HG03103 (cell line): ENCODE measurements around the gene PPP1R11.
"Not testable (repeated sequence)": the region's sequence is repeated elsewhere in the genome, so short reads cannot be mapped to it uniquely, and the experiment has no call there.

Experiments used
- ATAC-seq: cut with Tn5 transposase; IDR thresholded peaks from one replicate; pipeline ENCODE4 v1.9.1; 2021; ENCODE audit warnings: low read depth; ENCODE audit not compliant: unreplicated experiment

Gene PPP1R11, protein sequence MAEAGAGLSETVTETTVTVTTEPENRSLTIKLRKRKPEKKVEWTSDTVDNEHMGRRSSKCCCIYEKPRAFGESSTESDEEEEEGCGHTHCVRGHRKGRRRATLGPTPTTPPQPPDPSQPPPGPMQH

GRCh38 chr6:30066577-30067459 lies at the start of gene PPP1R11:
PPP1R11 (plus strand) TSS chr6:30067198; CDS start chr6:30067411, 213 bp downstream.
- peak; percentile 89 for ATAC-seq

DNA sequence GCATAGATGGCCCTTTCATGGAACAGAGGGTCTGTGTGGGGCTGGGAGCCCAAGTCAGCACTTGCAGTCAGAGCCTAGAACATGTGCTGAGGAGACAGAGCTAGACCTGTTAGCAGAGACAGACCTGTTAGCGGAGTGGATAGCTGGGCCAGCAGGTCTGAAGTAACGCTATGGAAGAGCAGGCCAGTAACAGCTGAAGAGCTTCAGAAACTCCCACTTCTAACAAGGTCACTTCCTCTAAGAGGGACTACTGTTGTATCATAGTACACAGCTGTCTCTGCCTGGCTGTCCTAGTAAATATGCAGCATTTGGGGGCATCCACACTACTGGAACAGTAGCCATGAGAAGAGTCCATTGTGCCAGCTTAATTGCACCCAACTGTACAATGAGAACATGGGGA lies 47.2 kb upstream of the PPP1R11 start:
- no peak for ATAC-seq

DNA sequence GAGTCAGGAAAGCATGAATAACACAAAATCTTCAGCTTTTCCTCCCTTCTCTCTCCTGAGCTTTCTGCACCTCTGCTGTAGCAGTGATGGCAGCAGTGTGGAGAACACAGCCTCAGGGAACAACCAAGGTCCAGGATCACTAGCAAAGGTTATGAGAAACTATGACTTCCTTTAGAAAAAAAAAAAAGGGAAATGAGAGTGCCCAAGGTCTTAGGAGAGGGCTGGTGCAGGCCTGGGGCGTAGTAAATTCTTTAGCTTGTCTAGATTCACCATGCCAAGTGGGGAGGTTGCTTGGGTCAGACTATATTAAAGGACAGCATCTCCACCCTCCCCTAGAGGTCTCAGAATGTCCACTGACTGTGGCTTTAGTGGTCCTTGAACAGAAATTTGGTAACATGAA lies 46.4 kb upstream of the PPP1R11 start:
- ATAC-seq = no peak

DNA sequence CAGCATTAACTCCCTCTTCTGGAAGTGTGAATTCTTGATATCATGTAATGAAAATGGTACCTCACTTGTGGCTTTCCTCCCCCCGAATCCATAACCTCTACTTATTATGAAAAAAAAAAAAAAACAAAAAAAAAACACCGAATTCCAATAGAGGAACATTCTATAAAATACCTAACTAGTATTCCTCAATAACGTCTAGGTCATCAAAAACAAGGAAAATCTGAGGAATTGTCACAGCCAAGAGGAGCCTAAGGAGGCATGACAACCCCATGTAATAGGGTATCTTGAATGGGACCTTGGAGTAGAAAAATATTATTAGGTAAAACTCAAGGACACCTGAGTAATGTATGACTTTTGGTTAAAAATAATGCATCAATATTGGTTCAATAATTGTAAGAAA lies 44.8 kb upstream of the PPP1R11 start:
- ATAC-seq = no peak

DNA sequence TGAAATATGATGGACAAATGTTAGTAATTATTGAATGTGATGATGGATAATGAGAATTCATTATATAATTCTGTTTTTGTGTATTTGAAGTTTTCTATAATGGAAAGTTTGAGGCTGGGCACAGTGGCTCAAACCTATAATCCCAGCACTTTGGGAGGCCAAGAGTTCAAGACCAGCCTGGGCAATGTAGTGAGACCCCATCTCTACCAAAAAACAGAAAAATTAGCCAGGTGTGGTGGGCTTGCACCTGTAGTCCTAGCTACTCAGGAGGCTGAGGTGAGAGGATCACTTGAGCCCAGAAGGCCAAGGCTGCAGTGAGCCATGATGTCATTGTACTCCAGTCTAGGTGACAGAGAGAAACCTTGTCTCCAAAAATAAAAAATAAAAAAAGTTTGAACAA lies 44.3 kb upstream of the PPP1R11 start:
- not testable (repeated sequence) for ATAC-seq

GRCh38 chr6:30025186-30025585 lies 41.8 kb upstream of the PPP1R11 start:
- no peak for ATAC-seq

- no peak for ATAC-seq
These were observed 37.4 kb upstream of the PPP1R11 start for GRCh38 chr6:30029588-30029987.

DNA sequence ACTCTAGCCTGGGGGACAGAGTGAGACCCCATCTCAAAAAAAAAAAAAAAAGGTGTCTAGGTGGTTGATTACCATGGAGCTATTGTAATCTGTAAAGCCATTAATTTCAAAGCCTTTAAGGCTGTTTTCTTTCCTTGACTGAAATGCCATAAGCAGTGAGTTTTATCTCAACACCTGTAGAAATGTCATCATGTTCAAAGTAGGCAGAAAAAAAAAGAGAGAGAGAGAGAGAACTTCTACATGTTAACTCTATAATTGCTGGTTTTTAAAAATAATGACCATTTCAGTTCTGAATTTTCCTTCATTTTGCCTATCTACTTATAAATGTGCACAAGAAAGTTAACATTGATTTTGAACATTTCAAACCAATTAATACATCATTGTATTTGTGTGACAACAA lies 35.6 kb upstream of the PPP1R11 start:
- ATAC-seq = no peak

DNA sequence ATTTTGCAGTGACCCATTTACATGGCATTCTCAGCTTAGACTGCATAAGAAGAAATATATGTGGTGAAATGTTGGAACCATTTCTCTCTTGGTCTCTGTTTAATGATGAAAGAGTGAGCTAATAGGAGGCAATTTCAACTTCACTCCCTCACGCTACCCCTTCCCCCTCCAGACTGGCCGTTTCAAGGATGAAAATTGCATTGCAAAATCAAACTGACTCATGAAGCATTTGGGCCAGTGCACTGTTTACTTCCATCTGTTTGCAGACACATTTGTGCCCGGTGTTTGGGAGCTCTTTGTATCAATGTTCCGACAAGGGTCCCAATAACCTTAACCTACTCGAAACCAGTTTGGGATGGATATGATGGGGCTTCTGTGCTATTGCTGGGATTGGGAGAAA lies 33.6 kb upstream of the PPP1R11 start:
- not testable (repeated sequence) for ATAC-seq

GRCh38 chr6:30035784-30036183 lies 31.2 kb upstream of the PPP1R11 start:
- ATAC-seq = no peak

DNA sequence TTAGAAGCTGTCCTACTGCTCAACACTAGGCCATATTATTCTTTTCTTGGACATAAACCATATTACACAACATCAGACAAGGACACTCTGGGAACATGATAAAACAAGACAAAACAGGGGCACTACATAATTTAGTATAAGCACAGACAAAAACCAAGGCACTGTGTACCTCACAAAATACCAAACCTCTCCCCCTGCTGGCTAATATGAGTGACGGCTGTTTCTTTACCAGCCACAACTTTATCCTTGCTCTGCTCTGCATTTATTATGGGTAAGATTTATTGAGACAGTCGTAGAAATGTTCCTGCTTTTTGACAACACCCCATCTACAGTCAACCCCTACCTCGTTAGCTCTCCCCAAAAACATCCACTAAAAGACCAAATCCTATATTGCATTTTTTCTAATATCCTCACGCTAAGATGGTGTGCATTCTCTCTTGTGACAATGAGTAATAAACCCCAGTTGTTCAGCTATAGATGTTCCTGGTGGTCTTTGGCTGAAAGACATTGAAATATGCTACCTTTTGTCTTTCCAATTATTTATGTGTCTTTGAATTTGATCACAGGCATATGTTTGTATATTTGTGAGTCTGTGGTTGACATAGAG lies 29.7 kb upstream of the PPP1R11 start:
- no peak for ATAC-seq

GRCh38 chr6:30041221-30041620 lies 25.8 kb upstream of the PPP1R11 start:
- ATAC-seq = no peak

- no peak for ATAC-seq
These were observed 25.2 kb upstream of the PPP1R11 start for GRCh38 chr6:30041821-30042220.

DNA sequence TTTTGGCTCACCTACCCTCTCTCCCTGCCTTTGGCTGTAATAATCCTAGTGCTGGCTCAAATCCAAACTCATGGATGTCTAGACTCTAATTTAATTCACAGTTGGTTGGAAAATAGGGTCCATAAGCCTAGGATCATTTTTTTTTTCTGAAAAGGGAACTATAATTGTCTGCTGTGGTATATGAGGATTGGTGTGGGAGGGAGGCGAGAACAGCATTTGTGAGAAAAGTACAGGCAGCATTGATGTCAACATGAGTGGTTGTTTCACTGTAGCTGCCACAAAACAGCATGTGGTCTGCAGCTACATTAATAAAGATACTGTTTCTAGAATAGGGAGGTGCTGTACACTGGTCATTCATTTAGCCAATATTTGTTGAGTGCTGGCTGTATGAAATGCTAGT lies 24.5 kb upstream of the PPP1R11 start:
- no peak for ATAC-seq

- ATAC-seq = no peak
These were observed 24.1 kb upstream of the PPP1R11 start for GRCh38 chr6:30042914-30043313.

DNA sequence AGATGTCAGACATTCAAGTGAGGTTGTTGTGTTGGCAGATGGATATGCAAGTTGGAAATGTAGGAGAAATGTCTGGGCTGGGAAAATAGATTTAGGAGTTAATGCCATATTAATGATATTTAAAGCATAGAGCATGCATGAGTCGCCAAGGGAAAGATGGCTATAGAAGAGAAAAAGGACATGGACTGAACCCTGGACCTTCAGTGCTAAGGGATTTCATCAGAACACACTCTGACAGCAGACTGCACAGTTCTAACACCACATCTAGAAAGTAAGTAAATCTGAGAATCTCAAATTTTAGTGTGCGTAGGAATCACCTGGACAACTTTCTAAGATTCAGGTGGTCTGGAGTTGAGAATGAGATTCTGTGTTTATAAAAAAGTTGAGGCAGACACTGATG lies 23.3 kb upstream of the PPP1R11 start:
- ATAC-seq = no peak

- ATAC-seq = no peak
These were observed 22.4 kb upstream of the PPP1R11 start for GRCh38 chr6:30044630-30045029.

GRCh38 chr6:30047220-30047619 lies 19.8 kb upstream of the PPP1R11 start:
- ATAC-seq = no peak

GRCh38 chr6:30053682-30054081 lies 13.3 kb upstream of the PPP1R11 start:
- ATAC-seq = no peak

DNA sequence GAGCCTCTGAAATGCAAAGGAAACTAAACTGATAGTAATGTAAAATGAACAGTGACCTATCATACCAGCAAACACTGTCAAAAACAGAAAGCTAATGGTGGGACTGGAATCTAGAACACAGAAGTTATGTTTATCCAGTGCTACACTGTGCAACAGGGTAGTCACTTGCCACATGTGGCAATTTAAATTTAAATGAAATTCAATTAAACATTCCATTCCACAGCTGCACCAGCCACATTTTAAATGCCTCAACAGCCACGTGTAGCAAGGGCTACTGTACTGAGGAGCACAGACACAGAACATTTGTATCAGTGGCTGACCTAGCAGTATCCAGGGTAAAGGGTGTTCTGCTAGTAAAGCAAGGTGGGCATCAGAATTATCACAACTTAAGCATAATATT lies 11.5 kb upstream of the PPP1R11 start:
- no peak for ATAC-seq

GRCh38 chr6:30060606-30061091 lies 6.3 kb upstream of the PPP1R11 start:
- no peak for ATAC-seq
